Lower lobe of right lung (tissue), 2 donors: ENCODE measurements around the gene ANGPTL1. TPM values are rescaled to one million over a fixed set of nuclear protein-coding genes. Genes with fewer than 3 reads are reported as not detected.
"Not testable (repeated sequence)": the region's sequence is repeated elsewhere in the genome, so short reads cannot be mapped to it uniquely, and the experiment has no call there.

ENCODE experiments used
- ATAC-seq, 2 donors: fragments of 200-7000 bp; cut with Tn5 transposase; one replicate each; pipeline ENCODE4 v1.9.1; 2020 to 2022; ENCODE audit warnings: mild to moderate bottlenecking in 2 of 2, moderate library complexity in 2 of 2
- DNase-seq: peaks from one replicate; pipeline ENCODE4 v3.0.0-alpha.2; 2020
- H3K27ac ChIP-seq: fragments of 200-600 bp; one replicate; pipeline ENCODE4 v1.8.0; 2022
- H3K27me3 ChIP-seq: fragments of 200-600 bp; one replicate; pipeline ENCODE4 v1.8.0; 2022; ENCODE audit warnings: low read depth
- H3K36me3 ChIP-seq: fragments of 200-600 bp; one replicate; pipeline ENCODE4 v1.8.0; 2022; ENCODE audit warnings: mild to moderate bottlenecking
- H3K4me1 ChIP-seq: fragments of 200-600 bp; one replicate; pipeline ENCODE4 v1.8.0; 2022
- H3K4me3 ChIP-seq: fragments of 200-600 bp; one replicate; pipeline ENCODE4 v1.8.0; 2022; ENCODE audit warnings: mild to moderate bottlenecking
- H3K9me3 ChIP-seq: fragments of 200-600 bp; one replicate; pipeline ENCODE4 v1.8.0; 2022
- CTCF ChIP-seq: fragments of 200-600 bp; IDR thresholded peaks from one replicate; pipeline ENCODE4 v1.8.0; 2022; ENCODE audit warnings: antibody characterized with exemption, mild to moderate bottlenecking
- intact Hi-C: fragments of 100-400 bp; cut with DNase I; formaldehyde crosslinking; loops from one replicate; pipeline ENCODE4 v1.11.0; 2022
- total RNA-seq: library from RNA; stranded (reverse); fragmentation: NEBNext Ultra II Directional; extraction: Animal tissue kit (Norgen Biotek cat#: 25700); gene quantifications from one replicate; pipeline ENCODE4 v1.2.1, GENCODE V29; 2021
- donor health status: DM: no; HTN: yes; CAD: no; lungs with severe emphysema.

ANGPTL1 gene
- total RNA-seq, 1 donor from 2014 or later, result 12.3 TPM

- intact Hi-C loops, result no loop called here
- ATAC-seq, result no peak
These were observed 21.0 kb downstream of the ANGPTL1 start for GRCh38 chr1:178849918-178850317.

GRCh38 chr1:178847919-178848318 lies 23.0 kb downstream of the ANGPTL1 start:
- H3K27me3 ChIP-seq, H3K9me3 ChIP-seq, ATAC-seq, H3K4me3 ChIP-seq, intact Hi-C loops, DNase-seq, H3K27ac ChIP-seq, H3K36me3 ChIP-seq, H3K4me1 ChIP-seq: not testable (repeated sequence)

More at GRCh38 chr1:178849918-178850317, 21.0 kb downstream of the ANGPTL1 start:
- Histone ChIP-seq H3K36me3 (peaks cover 7% of the 10 kb centered on the region), H3K9me3 (no peaks in the 10 kb centered on the region), H3K27me3 (no peaks in the 10 kb centered on the region), H3K4me3 (no peak overlapping the region), H3K4me1 (no peaks in the 10 kb centered on the region), H3K27ac (no peak overlapping the region)
- TF ChIP-seq CTCF, result no peak
- DNase-seq, result no peak

GRCh38 chr1:178847396-178847849 lies 23.5 kb downstream of the ANGPTL1 start:
- H3K4me1 ChIP-seq, result no peaks in the 10 kb centered on the region
- no peak overlapping the region for H3K27ac ChIP-seq
- no peak overlapping the region for H3K4me3 ChIP-seq
- no peak for TF ChIP-seq CTCF
- intact Hi-C loops, result no loop called here
- no peaks in the 10 kb centered on the region for H3K9me3 ChIP-seq
- no peak for ATAC-seq
- no peak for DNase-seq
- H3K27me3 ChIP-seq, result no peaks in the 10 kb centered on the region
- H3K36me3 ChIP-seq, result peaks cover 5% of the 10 kb centered on the region

GRCh38 chr1:178846306-178846705 lies 24.6 kb downstream of the ANGPTL1 start:
- H3K4me3 ChIP-seq, result no peak overlapping the region
- ATAC-seq (no peak), DNase-seq (no peak)
- H3K27me3 ChIP-seq, result no peaks in the 10 kb centered on the region
- H3K9me3 ChIP-seq, result no peaks in the 10 kb centered on the region
- H3K36me3 ChIP-seq, result no peaks in the 10 kb centered on the region
- intact Hi-C loops, result no loop called here
- no peak overlapping the region for H3K27ac ChIP-seq
- no peak for TF ChIP-seq CTCF
- no peaks in the 10 kb centered on the region for H3K4me1 ChIP-seq

GRCh38 chr1:178844436-178844835 lies 26.4 kb downstream of the ANGPTL1 start:
- intact Hi-C loops, result no loop called here
- no peaks in the 10 kb centered on the region for H3K27me3 ChIP-seq
- no peak overlapping the region for H3K27ac ChIP-seq
- DNase-seq, result no peak
- H3K9me3 ChIP-seq, result no peaks in the 10 kb centered on the region
- H3K36me3 ChIP-seq, result no peaks in the 10 kb centered on the region
- no peak for TF ChIP-seq CTCF
- ATAC-seq, result no peak
- H3K4me3 ChIP-seq, result no peak overlapping the region
- H3K4me1 ChIP-seq, result no peaks in the 10 kb centered on the region

- H3K4me3 ChIP-seq, result no peak overlapping the region
- H3K27ac ChIP-seq, result no peak overlapping the region
- no peak for TF ChIP-seq CTCF
- ATAC-seq, result no peak
- H3K9me3 ChIP-seq, result no peaks in the 10 kb centered on the region
- no peak for DNase-seq
- H3K36me3 ChIP-seq, result no peaks in the 10 kb centered on the region
- intact Hi-C loops, result no loop called here
- H3K27me3 ChIP-seq, result no peaks in the 10 kb centered on the region
- H3K4me1 ChIP-seq, result no peaks in the 10 kb centered on the region
These were observed 45.7 kb downstream of the ANGPTL1 start for GRCh38 chr1:178825167-178825566.
